GM12865 (cell line): ENCODE results near the gene CLPTM1L.
"Not testable (repeated sequence)": the region's sequence is repeated elsewhere in the genome, so short reads cannot be mapped to it uniquely, and the experiment has no call there.

ENCODE experiments used
- DNase-seq: peaks from one replicate; pipeline ENCODE4 v3.0.0; 2010; ENCODE audit warnings: low read depth
- H3K4me3 ChIP-seq: 2 replicates; pipeline ENCODE4 v1.5.1; 2011; ENCODE audit warnings: mild to moderate bottlenecking, low read depth, low read length, control low read depth
- CTCF ChIP-seq: IDR thresholded peaks from 2 replicates; pipeline ENCODE4 v1.5.1; 2011; ENCODE audit warnings: low read length, control low read depth, low read depth, inconsistent platforms; ENCODE audit not compliant: insufficient read depth; ENCODE audit errors: missing control alignments

The CLPTM1L gene

GRCh38 chr5:1282993-1283728 is 61.7 kb downstream of the CLPTM1L start:
- not testable (repeated sequence) for H3K4me3 ChIP-seq, DNase-seq

DNA sequence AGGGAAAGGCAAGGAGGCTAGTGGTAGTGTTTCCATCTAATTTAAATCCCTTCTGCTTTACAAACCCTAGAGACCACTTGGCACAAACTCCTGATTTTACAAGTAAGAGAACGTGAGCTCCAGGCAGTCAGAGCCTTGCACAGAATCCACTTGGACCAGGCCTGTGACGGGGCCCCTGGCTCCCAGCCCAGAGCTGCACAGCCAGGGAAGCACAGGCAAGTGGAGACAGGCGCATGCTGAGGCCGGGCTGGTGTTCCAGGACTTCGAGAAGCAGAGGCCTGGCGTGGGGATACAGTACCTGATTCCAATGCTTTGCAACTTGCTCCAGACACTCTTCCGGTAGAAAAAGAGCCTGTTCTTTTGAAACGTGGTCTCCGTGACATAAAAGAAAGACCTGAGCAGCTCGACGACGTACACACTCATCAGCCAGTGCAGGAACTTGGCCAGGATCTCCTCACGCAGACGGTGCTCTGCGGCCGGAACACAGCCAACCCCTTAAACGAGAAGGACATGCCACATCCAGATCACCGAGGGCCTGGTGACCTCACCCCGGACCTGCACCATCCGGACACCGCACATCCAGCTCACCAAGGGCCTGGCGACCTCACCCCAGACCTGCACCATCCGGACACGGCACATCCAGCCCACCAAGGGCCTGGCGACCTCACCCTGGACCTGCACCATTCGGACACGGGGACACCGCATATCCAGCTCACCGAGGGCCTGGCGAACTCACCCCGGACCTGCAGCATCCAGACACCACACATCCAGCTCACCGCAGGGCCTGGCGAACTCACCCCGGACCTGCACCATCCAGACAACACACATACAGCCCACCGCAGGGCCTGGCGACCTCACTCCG is 62.5 kb downstream of the CLPTM1L start:
- H3K4me3 ChIP-seq = no peak overlapping the region
- TF ChIP-seq CTCF = no peak
- DNase-seq = no peak

DNA sequence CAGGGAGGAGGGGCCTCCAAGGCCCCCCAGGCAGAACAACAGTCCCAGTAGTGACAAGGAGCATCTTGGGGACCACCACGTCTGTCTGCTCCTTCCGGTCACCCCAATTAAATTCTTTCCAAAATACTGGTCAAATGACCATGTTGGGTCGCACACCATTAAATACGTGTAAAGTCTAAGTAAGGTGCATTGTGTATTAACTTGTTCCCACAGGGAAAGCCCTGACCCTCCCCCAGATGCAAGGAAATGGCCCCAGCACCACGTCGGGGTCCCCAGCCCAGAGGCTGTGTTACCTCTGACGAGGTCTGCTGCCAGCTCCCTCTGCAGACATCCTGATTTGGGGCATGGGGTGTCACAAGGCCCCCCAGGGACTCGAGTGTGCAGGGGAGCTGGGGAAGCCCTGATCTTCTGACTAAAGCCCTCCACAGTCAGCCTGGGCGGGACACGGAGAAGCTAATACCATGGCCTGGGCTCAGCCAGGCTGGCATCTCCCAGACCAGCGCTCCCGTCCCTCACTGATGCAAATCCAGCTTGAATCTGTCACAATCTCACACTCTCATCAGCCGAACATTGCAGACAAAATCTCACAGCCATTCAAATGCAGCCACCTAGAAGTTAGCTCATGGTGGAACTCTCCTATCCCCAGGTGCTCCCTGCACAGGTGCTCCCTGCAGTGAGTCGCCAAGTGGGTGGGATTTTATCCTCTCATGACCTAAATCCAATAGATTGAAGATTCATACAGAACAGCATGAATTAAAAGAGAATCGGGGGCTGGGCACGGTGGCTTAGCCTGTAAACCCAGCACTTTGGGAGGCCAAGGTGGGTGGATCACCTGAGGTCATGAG is 63.6 kb downstream of the CLPTM1L start:
- H3K4me3 ChIP-seq = no peak overlapping the region
- DNase-seq = no peak
- TF ChIP-seq CTCF = no peak

- no peak overlapping the region for H3K4me3 ChIP-seq
- no peak for DNase-seq
- no peak for TF ChIP-seq CTCF
These were observed 64.5 kb downstream of the CLPTM1L start for GRCh38 chr5:1280177-1281037.

DNA sequence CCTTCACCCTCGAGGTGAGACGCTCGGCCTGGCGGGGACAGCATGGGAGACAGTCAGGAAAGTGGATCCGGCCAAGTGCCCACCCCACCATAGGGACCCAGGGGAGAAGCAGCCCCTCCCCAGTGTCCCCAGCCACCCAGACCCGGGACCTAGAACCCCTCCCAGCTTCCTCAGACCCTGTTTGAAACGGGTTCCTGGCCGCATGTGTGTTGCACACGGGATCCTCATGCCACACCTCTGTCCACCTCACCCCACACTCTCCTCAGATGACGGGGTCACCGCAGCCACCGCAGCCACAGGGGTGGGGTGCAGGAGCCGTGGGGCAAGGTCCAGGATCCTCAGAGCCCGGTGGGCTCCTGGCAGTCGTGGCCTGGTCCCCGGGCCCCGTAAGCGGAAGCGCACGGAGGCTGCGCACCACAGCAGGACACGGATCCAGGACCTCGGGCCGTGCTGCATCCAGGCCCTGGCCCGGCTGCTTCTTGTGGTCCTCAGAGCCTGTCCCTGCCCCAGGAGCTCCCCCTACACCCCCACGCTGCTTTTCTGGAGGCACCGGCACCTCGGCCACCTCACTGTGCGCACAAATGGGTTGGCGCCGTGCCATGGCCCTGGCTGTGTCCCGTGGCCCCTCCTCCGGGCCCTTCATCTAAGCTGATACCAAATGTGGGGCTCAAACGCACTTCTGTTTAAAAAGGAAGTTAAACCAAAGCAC is 65.3 kb downstream of the CLPTM1L start:
- H3K4me3 ChIP-seq = no peak overlapping the region
- DNase-seq = no peak
- TF ChIP-seq CTCF = no peak

- no peak overlapping the region for H3K4me3 ChIP-seq
- TF ChIP-seq CTCF = no peak
- no peak for DNase-seq
These were observed 66.0 kb downstream of the CLPTM1L start for GRCh38 chr5:1278656-1279442.
